Natural killer cell (primary cell): Measurements from ENCODE around the gene DGAT2. TPM values are rescaled to one million over a fixed set of nuclear protein-coding genes. Genes with fewer than 3 reads are reported as not detected.

Experiments used
- ATAC-seq, 3 donors: fragments of 150-1000 bp in 2 of 3; fragments of 200-7000 bp in 1 of 3; cut with Tn5 transposase; 1 replicate in 1 of 3; 2 replicates in 2 of 3; pipeline ENCODE4 v1.10.0; 2021; ENCODE audit warnings: mild to moderate bottlenecking in 2 of 3, moderate library complexity in 2 of 3
- DNase-seq, 2 donors: peaks; one replicate each; pipeline versions ENCODE4 v3.0.0 to v3.0.0-alpha.2; 2013 to 2021; ENCODE audit warnings: mixed read lengths in 1 of 2
- H3K27ac ChIP-seq: one replicate; pipeline ENCODE4 v1.5.1; 2013; ENCODE audit warnings: mild to moderate bottlenecking, low read length
- H3K27me3 ChIP-seq: one replicate; pipeline ENCODE4 v1.6.1; 2013; ENCODE audit warnings: low read length; ENCODE audit not compliant: control insufficient read depth, insufficient read depth
- H3K36me3 ChIP-seq: one replicate; pipeline ENCODE4 v1.6.1; 2013; ENCODE audit warnings: low read length; ENCODE audit not compliant: control insufficient read depth, insufficient read depth
- H3K4me1 ChIP-seq: one replicate; pipeline ENCODE4 v1.6.1; 2013; ENCODE audit warnings: low read length; ENCODE audit not compliant: control insufficient read depth, insufficient read depth
- H3K4me3 ChIP-seq: one replicate; pipeline ENCODE4 v1.5.1; 2013; ENCODE audit warnings: low read length
- H3K9me3 ChIP-seq: one replicate; pipeline ENCODE4 v1.6.1; 2013; ENCODE audit warnings: low read length; ENCODE audit not compliant: control insufficient read depth, insufficient read depth
- H3K27ac Mint-ChIP-seq, 2 donors: one replicate each; pipeline ENCODE4 v1.8.0; 2022; ENCODE audit warnings: mild to moderate bottlenecking in 2 of 2, mixed read lengths in 2 of 2, moderate library complexity in 1 of 2
- H3K27me3 Mint-ChIP-seq, 2 donors: one replicate each; pipeline ENCODE4 v1.8.0; 2022; ENCODE audit warnings: low read depth in 2 of 2, mixed read lengths in 2 of 2
- H3K36me3 Mint-ChIP-seq: one replicate; pipeline ENCODE4 v1.8.0; 2022; ENCODE audit warnings: mixed read lengths
- H3K4me1 Mint-ChIP-seq, 2 donors: one replicate each; pipeline ENCODE4 v1.8.0; 2022; ENCODE audit warnings: mixed read lengths in 2 of 2
- H3K4me3 Mint-ChIP-seq: one replicate; pipeline ENCODE4 v1.8.0; 2022; ENCODE audit warnings: mild to moderate bottlenecking, moderate library complexity, mixed read lengths
- H3K9me3 Mint-ChIP-seq, 2 donors: one replicate each; pipeline ENCODE4 v1.8.0; 2022; ENCODE audit warnings: mixed read lengths in 2 of 2
- WGBS: methylation state at CpG from one replicate; pipeline ENCODE4 v1.1.7; 2013; ENCODE audit warnings: missing lambda C conversion rate; ENCODE audit not compliant: insufficient coverage; 5-methylcytosine and 5-hydroxymethylcytosine counted together
- intact Hi-C: fragments of 100-400 bp; cut with micrococcal nuclease; formaldehyde crosslinking; loops from one replicate; pipeline ENCODE4 v1.14.2; 2022
- total RNA-seq, 4 donors: library from RNA; stranded (reverse); fragments of 120-200 nt in 1 of 4; gene quantifications; one replicate each; pipeline versions ENCODE4 v1.2.3 to v1.2.4, GENCODE V29; 2013 to 2022
- TF ChIP-seq, protein P1 (sequence below): fragments of 200-600 bp; IDR thresholded peaks from one replicate; pipeline ENCODE4 v1.8.0; 2022; ENCODE audit warnings: antibody characterized with exemption

The DGAT2 gene
- total RNA-seq, 3 donors from 2014 or later (not counting 1 experiment from before 2014, with no cell fraction given), result 0.24 to 2.8 (median 0.75) TPM

DNA sequence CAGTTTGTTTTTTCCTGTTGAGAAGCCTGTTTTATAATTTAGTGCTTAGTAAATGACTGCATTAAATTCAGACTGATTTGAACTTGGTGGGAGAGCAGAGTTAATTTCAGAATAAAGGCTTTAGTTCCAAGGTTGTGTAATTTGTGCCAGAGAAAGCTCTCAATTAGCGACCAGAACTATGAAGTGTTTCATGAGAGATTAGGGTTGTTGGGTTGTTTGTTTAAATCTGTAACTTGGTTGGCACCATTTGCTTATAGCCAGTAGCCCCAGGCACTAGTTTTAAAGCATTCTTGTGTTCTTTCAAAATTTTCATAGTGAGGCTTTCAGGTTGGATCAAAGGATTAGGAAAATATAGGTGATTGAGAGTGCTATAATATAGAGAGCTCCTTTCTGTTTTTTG, 71.9 kb downstream of the DGAT2 start:
- Histone ChIP-seq H3K4me3 (no peak overlapping the region), H3K27me3 (no peaks in the 10 kb centered on the region), H3K27ac (no peak overlapping the region), H3K36me3 (peaks cover 2% of the 10 kb centered on the region), H3K9me3 (no peaks in the 10 kb centered on the region), H3K4me1 (peaks cover 4% of the 10 kb centered on the region)
- H3K4me1 Mint-ChIP-seq, result peaks cover 33 to 60% of the 10 kb centered on the region in 2 donors
- no peaks in the 10 kb centered on the region for H3K27me3 Mint-ChIP-seq
- H3K9me3 Mint-ChIP-seq, result no peaks in the 10 kb centered on the region
- no peak for ATAC-seq
- TF ChIP-seq, protein P1, sequence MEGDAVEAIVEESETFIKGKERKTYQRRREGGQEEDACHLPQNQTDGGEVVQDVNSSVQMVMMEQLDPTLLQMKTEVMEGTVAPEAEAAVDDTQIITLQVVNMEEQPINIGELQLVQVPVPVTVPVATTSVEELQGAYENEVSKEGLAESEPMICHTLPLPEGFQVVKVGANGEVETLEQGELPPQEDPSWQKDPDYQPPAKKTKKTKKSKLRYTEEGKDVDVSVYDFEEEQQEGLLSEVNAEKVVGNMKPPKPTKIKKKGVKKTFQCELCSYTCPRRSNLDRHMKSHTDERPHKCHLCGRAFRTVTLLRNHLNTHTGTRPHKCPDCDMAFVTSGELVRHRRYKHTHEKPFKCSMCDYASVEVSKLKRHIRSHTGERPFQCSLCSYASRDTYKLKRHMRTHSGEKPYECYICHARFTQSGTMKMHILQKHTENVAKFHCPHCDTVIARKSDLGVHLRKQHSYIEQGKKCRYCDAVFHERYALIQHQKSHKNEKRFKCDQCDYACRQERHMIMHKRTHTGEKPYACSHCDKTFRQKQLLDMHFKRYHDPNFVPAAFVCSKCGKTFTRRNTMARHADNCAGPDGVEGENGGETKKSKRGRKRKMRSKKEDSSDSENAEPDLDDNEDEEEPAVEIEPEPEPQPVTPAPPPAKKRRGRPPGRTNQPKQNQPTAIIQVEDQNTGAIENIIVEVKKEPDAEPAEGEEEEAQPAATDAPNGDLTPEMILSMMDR, result no peak
- no peak overlapping the region for H3K27ac Mint-ChIP-seq
- 100% methylated on average over 1 of the region's 1 CpG for WGBS
- H3K4me3 Mint-ChIP-seq, result no peak overlapping the region
- intact Hi-C loops, result no loop called here
- DNase-seq, result no peak
- H3K36me3 Mint-ChIP-seq, result no peaks in the 10 kb centered on the region

DNA sequence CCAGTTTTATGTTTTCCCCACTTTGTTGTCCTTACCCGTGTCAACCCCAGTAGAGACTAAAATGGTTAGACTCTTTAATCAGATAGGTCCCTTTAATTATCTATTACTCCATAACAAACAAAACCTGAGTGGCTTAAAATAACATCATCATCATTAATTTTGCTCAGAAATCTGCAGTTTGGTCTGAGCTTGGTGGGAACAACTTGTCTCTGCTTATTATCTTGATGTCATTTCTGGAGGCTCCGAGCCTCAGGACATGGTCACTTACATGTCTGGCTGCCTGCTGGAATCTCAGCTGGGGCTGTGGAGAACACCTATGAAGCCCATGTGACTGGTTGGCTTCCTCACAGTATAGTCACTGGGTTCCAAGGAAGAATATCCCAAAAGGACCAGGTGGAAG, 73.2 kb downstream of the DGAT2 start:
- Mint-ChIP-seq H3K4me3 (no peak overlapping the region), H3K4me1 (peaks cover 27 to 52% of the 10 kb centered on the region in 2 donors), H3K27me3 (no peaks in the 10 kb centered on the region), H3K27ac (no peak overlapping the region), H3K36me3 (no peaks in the 10 kb centered on the region), H3K9me3 (no peaks in the 10 kb centered on the region)
- Histone ChIP-seq H3K27ac (no peak overlapping the region), H3K9me3 (no peaks in the 10 kb centered on the region), H3K36me3 (peaks cover 2% of the 10 kb centered on the region), H3K27me3 (no peaks in the 10 kb centered on the region), H3K4me3 (no peak overlapping the region), H3K4me1 (peaks cover 4% of the 10 kb centered on the region)
- TF ChIP-seq, protein P1, result no peak
- intact Hi-C loops, result no loop called here
- ATAC-seq (no peak), DNase-seq (no peak)
- 98% methylated on average over 2 of the region's 2 CpGs for WGBS

DNA sequence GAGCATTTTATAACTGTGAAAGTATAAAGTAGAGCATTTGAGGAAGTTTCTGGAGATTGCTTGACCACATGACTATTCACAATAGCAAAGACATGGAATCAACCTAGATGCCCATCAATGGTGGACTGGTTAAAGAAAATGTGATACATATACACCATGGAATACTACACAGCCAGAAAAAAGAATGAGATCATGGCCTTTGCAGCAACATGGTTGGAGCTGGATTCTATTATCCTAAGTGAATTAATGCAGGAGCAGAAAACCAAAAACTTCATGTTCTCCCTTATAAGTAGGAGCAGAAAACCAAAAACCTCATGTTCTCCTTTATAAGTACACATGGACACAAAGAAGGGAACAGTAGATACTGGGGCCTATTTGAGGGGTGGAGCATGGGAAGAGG, 76.7 kb downstream of the DGAT2 start:
- Histone ChIP-seq H3K27me3 (no peaks in the 10 kb centered on the region), H3K36me3 (no peaks in the 10 kb centered on the region), H3K27ac (no peak overlapping the region), H3K9me3 (no peaks in the 10 kb centered on the region), H3K4me3 (no peak overlapping the region), H3K4me1 (peaks cover 5% of the 10 kb centered on the region)
- no peak for ATAC-seq
- H3K4me3 Mint-ChIP-seq, result no peak overlapping the region
- peaks cover 33 to 34% of the 10 kb centered on the region in 2 donors for H3K4me1 Mint-ChIP-seq
- TF ChIP-seq, protein P1, result no peak
- no peaks in the 10 kb centered on the region for H3K27me3 Mint-ChIP-seq
- no peaks in the 10 kb centered on the region for H3K9me3 Mint-ChIP-seq
- DNase-seq, result no peak
- H3K27ac Mint-ChIP-seq, result no peak overlapping the region
- H3K36me3 Mint-ChIP-seq, result no peaks in the 10 kb centered on the region
- intact Hi-C loops, result no loop called here

DNA sequence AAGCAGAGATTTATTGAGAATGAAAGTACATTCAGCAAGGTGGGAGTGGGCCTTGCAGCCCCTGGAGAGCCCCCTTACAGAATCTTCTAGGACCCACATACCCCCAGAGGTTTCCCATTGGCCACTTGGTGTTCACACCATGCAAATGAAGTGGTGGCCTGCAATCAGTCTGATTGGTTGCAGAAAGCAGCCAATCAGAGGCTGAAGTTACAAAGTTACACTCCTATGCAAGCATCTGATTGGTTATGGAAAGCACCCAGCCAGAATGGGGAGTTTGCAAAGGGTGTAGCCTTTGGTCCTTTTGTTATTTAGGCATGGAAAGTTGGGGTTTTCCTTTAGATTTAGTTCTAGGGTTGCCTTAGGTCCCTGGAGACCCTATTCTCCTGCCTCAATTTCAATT, 81.3 kb downstream of the DGAT2 start:
- DNase-seq, result no peak
- no peak for ATAC-seq
- Histone ChIP-seq H3K36me3 (peaks cover 9% of the 10 kb centered on the region), H3K9me3 (no peaks in the 10 kb centered on the region), H3K27me3 (no peaks in the 10 kb centered on the region), H3K4me1 (peaks cover 5% of the 10 kb centered on the region), H3K4me3 (no peak overlapping the region), H3K27ac (no peak overlapping the region)
- TF ChIP-seq, protein P1, result no peak
- Mint-ChIP-seq H3K36me3 (no peaks in the 10 kb centered on the region), H3K27ac (peak overlapping the region; percentile 58 to 84), H3K27me3 (no peaks in the 10 kb centered on the region), H3K9me3 (no peaks in the 10 kb centered on the region), H3K4me1 (peaks cover 23 to 31% of the 10 kb centered on the region in 2 donors), H3K4me3 (no peak overlapping the region)
- intact Hi-C loops, result no loop called here
